Measurements from ENCODE around the gene MT1F. TPM values are rescaled to one million over a fixed set of nuclear protein-coding genes. Genes with fewer than 3 reads are reported as not detected.

MT1F gene
- total RNA-seq (4.3 and 7.6 TPM in 2 replicates), polyA plus RNA-seq (2.2 and 5.3 TPM in 2 replicates), polyA minus RNA-seq (1.5 and 2.8 TPM in 2 replicates)
- 1.8 TPM for total RNA-seq (2013)

DNA sequence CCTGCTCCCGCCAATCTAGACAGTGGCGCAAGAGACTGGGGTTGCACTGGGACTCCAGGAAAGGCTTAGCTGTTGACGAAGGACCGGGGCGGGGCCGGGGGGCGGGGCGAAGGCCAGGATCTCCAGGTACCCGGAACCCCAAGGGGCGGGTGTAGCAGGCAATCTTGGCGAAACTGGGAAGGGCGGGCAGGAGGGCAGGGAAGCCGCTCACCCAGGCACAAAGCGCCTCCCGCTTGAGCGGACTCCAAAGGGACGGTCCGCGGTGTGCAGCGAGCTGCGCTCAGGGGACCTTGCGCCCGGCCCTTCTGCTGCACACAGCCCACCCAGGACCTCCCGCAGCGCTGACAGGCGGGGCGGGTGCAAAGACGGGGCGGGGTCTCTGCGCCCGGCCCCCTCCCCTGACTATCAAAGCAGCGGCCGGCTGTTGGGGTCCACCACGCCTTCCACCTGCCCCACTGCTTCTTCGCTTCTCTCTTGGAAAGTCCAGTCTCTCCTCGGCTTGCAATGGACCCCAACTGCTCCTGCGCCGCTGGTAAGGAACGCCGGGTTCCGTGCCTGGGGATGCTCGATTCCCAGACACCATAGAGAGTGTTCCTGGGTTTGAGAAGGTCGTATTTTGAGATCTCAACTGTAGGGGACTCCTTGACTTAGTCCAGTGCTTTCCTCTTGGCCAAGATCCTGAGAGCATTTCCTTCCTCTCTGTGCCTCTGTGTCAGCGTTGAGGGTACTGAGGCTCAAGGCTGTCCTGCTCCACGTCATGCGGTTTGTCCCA is at the start of gene MT1F:
Gene MT1F (plus strand): TSS at position 405 of the 772 bp plus-strand sequence. CDS start 100 bp downstream, at position 505.
- TF ChIP-seq EZH2 (IDR thresholded peaks at IDR 0.05; ENCODE audit: borderline replicate concordance, insufficient read depth, low read depth, low read length, poor library complexity, severe bottlenecking), result no peak
- TF ChIP-seq, protein P1, sequence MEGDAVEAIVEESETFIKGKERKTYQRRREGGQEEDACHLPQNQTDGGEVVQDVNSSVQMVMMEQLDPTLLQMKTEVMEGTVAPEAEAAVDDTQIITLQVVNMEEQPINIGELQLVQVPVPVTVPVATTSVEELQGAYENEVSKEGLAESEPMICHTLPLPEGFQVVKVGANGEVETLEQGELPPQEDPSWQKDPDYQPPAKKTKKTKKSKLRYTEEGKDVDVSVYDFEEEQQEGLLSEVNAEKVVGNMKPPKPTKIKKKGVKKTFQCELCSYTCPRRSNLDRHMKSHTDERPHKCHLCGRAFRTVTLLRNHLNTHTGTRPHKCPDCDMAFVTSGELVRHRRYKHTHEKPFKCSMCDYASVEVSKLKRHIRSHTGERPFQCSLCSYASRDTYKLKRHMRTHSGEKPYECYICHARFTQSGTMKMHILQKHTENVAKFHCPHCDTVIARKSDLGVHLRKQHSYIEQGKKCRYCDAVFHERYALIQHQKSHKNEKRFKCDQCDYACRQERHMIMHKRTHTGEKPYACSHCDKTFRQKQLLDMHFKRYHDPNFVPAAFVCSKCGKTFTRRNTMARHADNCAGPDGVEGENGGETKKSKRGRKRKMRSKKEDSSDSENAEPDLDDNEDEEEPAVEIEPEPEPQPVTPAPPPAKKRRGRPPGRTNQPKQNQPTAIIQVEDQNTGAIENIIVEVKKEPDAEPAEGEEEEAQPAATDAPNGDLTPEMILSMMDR (IDR thresholded peaks at IDR 0.05), result no peak
- peak within 1 kb of the TSS; percentile 91 for H3K4me2 ChIP-seq (replicated peaks; ENCODE audit: low read depth, low read length, poor library complexity, severe bottlenecking)
- peaks cover 26% of the 10 kb centered on the region for H3K27me3 Mint-ChIP-seq
- H3K9ac ChIP-seq (ENCODE audit: low read length), result peak within 1 kb of the TSS; percentile 75
- ChIA-PET CTCF (no interaction called here), POLR2A (interaction anchor here (0.7 to 1.4 kb wide), 3 partner anchors 25 to 32 kb away, joined by 3 to 5 read pairs (median 4); partner anchors contain the start of gene MT1E)
- intact Hi-C loops (cut with micrococcal nuclease), result loop anchor here (1.0 kb wide), 3 partner anchors 14 to 49 kb away; partner anchors contain the start of genes MT1X and MT2A
- peak within 1 kb of the TSS; percentile 97 for H2AFZ ChIP-seq (ENCODE audit: insufficient read depth, low read depth, low read length, poor library complexity, severe bottlenecking)
- no peaks in the 10 kb centered on the region for H3K79me2 ChIP-seq (ENCODE audit: control insufficient read depth, insufficient read depth, low read length)
- H3K4me3 ChIP-seq (ENCODE audit: control extremely low read depth in 1 of 5, extremely low read depth in 1 of 5, insufficient read depth in 1 of 5, low read depth in 2 of 5, low read length in 4 of 5), result peak within 1 kb of the TSS; percentile 26 to 79 (median 70)
- no peaks in the 10 kb centered on the region for H4K20me1 ChIP-seq (ENCODE audit: control insufficient read depth, insufficient read depth, low read length, poor library complexity, severe bottlenecking)
- no peaks in the 10 kb centered on the region for H3K9me3 Mint-ChIP-seq (ENCODE audit: insufficient read depth)
- under 1% methylated on average over 45 of the region's 46 CpGs for WGBS (ENCODE audit: insufficient coverage)
- H3K36me3 ChIP-seq (replicated peaks in 1 of 2; ENCODE audit: control extremely low read depth in 1 of 2, control insufficient read depth in 1 of 2, extremely low read depth in 1 of 2, insufficient read depth in 2 of 2, low read length in 1 of 2), result no peaks in the 10 kb centered on the region
- ATAC-seq (ENCODE audit: low read depth) (peak; percentile 74), DNase-seq (peak; percentile 71)
- H3K27ac Mint-ChIP-seq, result peak within 1 kb of the TSS; percentile 90
- H3K4me1 Mint-ChIP-seq, result peaks cover 29% of the 10 kb centered on the region
- no peak within 1 kb of the TSS for H3K27ac ChIP-seq (ENCODE audit: low read length in 2 of 2)
- H3K4me1 ChIP-seq (ENCODE audit: control insufficient read depth in 2 of 2, insufficient read depth in 2 of 2, low read length in 2 of 2), result peaks cover 16 to 32% of the 10 kb centered on the region in 2 donors
- H3K4me3 Mint-ChIP-seq, result peak within 1 kb of the TSS; percentile 99
- H3K27me3 ChIP-seq (replicated peaks in 1 of 4; ENCODE audit: control extremely low read depth in 1 of 4, control insufficient read depth in 3 of 4, insufficient read depth in 4 of 4, low read length in 3 of 4), result peaks cover 0 to 12% (median 4%) of the 10 kb centered on the region in 4 experiments
- peaks cover 0 to 3% (median 0%) of the 10 kb centered on the region in 3 donors for H3K9me3 ChIP-seq (ENCODE audit: control extremely low read depth in 1 of 3, control insufficient read depth in 2 of 3, insufficient read depth in 1 of 3, low read length in 2 of 3)
